ENCODE results near the gene HPN.

DNA sequence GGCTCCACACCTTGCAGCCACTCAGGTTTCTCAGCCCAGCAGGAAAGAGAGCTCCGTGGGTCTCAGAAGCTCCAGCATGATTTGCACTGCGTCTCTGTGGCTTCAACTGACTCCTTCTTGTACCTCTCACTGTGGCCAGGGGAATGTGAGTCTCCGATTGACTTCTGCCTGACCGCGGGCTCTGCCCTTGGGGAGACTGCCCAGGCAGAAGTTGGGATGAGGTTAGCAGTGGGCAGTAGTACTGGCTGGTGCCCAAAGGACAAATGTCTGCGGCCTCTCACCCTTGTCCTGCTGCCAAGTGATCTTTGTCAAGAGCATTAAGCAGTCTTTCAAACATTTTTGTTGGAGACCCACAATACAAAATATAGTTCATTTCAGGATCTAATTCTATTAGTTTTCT is 39.7 kb downstream of the HPN start:
- TF ChIP-seq FOXM1 (IDR thresholded peaks at IDR 0.05; ENCODE audit: borderline replicate concordance) (no peak), FOXA1 (IDR thresholded peaks at IDR 0.05) (no peak), BHLHE40 (IDR thresholded peaks at IDR 0.05; ENCODE audit: borderline replicate concordance) (no peak), SUZ12 (IDR thresholded peaks at IDR 0.05) (no peak), FOXK2 (IDR thresholded peaks at IDR 0.05) (no peak), ARNT (IDR thresholded peaks at IDR 0.05) (no peak), HDGF (IDR thresholded peaks at IDR 0.05; ENCODE audit: borderline replicate concordance) (no peak), ZNF384 (IDR thresholded peaks at IDR 0.05) (no peak)

Data from HEK293T (cell line).